ENCODE data around the gene LRRC63.

LRRC63 gene

GRCh38 chr13:46311217-46311616, 99.5 kb downstream of the LRRC63 start:
- H3K27ac ChIP-seq: no peak overlapping the region
- no peak for TF ChIP-seq CTCF (conservative IDR thresholded peaks at IDR 0.05; ENCODE audit: low read depth)
- DNase-seq (ENCODE audit: low spot score): no peak
- CTCF ChIA-PET: interaction anchor here (0.5 to 1.0 kb wide), 2 partner anchors 21 to 28 kb away, joined by 3 to 4 read pairs; no protein-coding TSS in a partner anchor
- POLR2A ChIA-PET (ENCODE audit: low non-redundant PET): no interaction called here

GRCh38 chr13:46313024-46313423, 101.3 kb downstream of the LRRC63 start:
- no peak for DNase-seq (ENCODE audit: low spot score)
- ChIA-PET POLR2A (ENCODE audit: low non-redundant PET) (no interaction called here), CTCF (interaction anchor here (0.6 to 0.8 kb wide), 2 partner anchors 65 to 488 kb away, joined by 3 read pairs; no protein-coding TSS in a partner anchor)
- H3K27ac ChIP-seq: no peak overlapping the region
- no peak for TF ChIP-seq CTCF (conservative IDR thresholded peaks at IDR 0.05; ENCODE audit: low read depth)

GRCh38 chr13:46313432-46314257, 101.9 kb downstream of the LRRC63 start:
- no peak for TF ChIP-seq CTCF (conservative IDR thresholded peaks at IDR 0.05; ENCODE audit: low read depth)
- CTCF ChIA-PET: interaction anchor here (0.8 kb wide), 1 partner anchor 65 kb away, joined by 3 read pairs; no protein-coding TSS in a partner anchor
- POLR2A ChIA-PET (ENCODE audit: low non-redundant PET): no interaction called here
- H3K27ac ChIP-seq: no peak overlapping the region
- DNase-seq (ENCODE audit: low spot score): no peak

GRCh38 chr13:46314587-46314986, 102.9 kb downstream of the LRRC63 start:
- ChIA-PET POLR2A (ENCODE audit: low non-redundant PET) (no interaction called here), CTCF (no interaction called here)
- no peak for TF ChIP-seq CTCF (conservative IDR thresholded peaks at IDR 0.05; ENCODE audit: low read depth)
- DNase-seq (ENCODE audit: low spot score): no peak
- no peak overlapping the region for H3K27ac ChIP-seq

- H3K27ac ChIP-seq: no peak overlapping the region
- POLR2A ChIA-PET (ENCODE audit: low non-redundant PET): no interaction called here
- TF ChIP-seq CTCF (conservative IDR thresholded peaks at IDR 0.05; ENCODE audit: low read depth): no peak
- CTCF ChIA-PET: no interaction called here
- DNase-seq (ENCODE audit: low spot score): no peak
These were observed 103.3 kb downstream of the LRRC63 start for GRCh38 chr13:46315036-46315435.

- no peak overlapping the region for H3K27ac ChIP-seq
- no peak for TF ChIP-seq CTCF (conservative IDR thresholded peaks at IDR 0.05; ENCODE audit: low read depth)
- ChIA-PET POLR2A (ENCODE audit: low non-redundant PET) (no interaction called here), CTCF (no interaction called here)
- no peak for DNase-seq (ENCODE audit: low spot score)
These were observed 103.9 kb downstream of the LRRC63 start for GRCh38 chr13:46315491-46316075.

Measured in RWPE1 (cell line).